Measurements from ENCODE around the gene MSH6. TPM values are rescaled to one million over a fixed set of nuclear protein-coding genes. Genes with fewer than 3 reads are reported as not detected.

MSH6 gene
- total RNA-seq, 1 donor: 82.5 TPM

DNA sequence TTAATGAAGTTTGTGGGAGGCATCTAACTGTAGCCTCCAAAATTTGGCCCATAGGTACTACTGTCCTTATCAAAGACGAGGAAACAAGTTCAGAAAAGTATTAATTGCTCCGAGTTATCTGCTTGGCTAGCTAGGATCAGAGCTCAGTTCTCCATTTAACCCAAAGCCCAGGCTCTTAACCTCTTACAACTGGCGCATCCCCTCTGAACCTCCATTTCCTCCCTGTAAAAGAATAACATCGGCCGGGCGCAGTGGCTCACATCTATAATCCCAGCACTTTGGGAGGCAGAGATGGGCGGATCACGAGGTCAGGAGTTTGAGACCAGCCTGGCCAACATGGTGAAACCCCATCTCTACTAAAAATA is 3.5 kb upstream of the MSH6 start:
- no peak overlapping the region for H3K4me3 ChIP-seq (ENCODE audit: low read depth, low read length)
- no peak for DNase-seq (ENCODE audit: low read depth)
- TF ChIP-seq, protein P1, sequence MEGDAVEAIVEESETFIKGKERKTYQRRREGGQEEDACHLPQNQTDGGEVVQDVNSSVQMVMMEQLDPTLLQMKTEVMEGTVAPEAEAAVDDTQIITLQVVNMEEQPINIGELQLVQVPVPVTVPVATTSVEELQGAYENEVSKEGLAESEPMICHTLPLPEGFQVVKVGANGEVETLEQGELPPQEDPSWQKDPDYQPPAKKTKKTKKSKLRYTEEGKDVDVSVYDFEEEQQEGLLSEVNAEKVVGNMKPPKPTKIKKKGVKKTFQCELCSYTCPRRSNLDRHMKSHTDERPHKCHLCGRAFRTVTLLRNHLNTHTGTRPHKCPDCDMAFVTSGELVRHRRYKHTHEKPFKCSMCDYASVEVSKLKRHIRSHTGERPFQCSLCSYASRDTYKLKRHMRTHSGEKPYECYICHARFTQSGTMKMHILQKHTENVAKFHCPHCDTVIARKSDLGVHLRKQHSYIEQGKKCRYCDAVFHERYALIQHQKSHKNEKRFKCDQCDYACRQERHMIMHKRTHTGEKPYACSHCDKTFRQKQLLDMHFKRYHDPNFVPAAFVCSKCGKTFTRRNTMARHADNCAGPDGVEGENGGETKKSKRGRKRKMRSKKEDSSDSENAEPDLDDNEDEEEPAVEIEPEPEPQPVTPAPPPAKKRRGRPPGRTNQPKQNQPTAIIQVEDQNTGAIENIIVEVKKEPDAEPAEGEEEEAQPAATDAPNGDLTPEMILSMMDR (IDR thresholded peaks at IDR 0.05; ENCODE audit: insufficient read depth, low read length): no peak

GRCh38 chr2:47782381-47782670 is 619 bp upstream of the MSH6 start:
- no peak for DNase-seq (ENCODE audit: low read depth)
- TF ChIP-seq, protein P1 (IDR thresholded peaks at IDR 0.05; ENCODE audit: insufficient read depth, low read length): no peak
- peak overlapping the region; percentile 76 for H3K4me3 ChIP-seq (ENCODE audit: low read depth, low read length)

GRCh38 chr2:47783486-47784351 is 774 bp downstream of the MSH6 start:
- TF ChIP-seq, protein P1 (IDR thresholded peaks at IDR 0.05; ENCODE audit: insufficient read depth, low read length): no peak
- H3K4me3 ChIP-seq (ENCODE audit: low read depth, low read length): peak overlapping the region; percentile 87
- peak; percentile 17 for DNase-seq (ENCODE audit: low read depth)

DNA sequence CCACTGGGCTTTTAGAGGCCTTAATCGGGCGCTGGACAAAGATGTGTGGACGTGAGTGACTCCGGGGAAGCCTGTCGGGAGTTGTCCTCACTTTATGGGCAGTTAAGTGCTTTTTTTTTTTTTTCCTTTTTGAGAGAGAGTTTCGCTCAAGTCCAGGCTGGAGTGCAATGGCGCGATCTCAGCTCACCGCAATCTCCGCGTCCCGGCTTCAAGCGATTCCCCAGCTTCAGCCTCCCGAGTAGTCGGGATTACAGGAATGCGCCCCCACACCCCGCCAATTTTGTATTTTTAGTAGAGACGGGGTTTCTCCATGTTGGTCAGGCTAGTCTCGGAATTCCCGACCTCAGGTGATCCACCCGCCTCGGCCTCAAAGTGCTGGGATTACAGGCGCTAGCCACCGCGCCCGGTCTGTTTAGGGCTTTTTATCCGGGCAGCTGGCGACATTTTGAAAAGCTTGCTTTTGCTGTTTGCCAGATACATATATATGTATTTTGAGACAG is 1.5 kb downstream of the MSH6 start:
- H3K4me3 ChIP-seq (ENCODE audit: low read depth, low read length): peak overlapping the region; percentile 87
- TF ChIP-seq, protein P1 (IDR thresholded peaks at IDR 0.05; ENCODE audit: insufficient read depth, low read length): no peak
- DNase-seq (ENCODE audit: low read depth): peak; percentile 24

DNA sequence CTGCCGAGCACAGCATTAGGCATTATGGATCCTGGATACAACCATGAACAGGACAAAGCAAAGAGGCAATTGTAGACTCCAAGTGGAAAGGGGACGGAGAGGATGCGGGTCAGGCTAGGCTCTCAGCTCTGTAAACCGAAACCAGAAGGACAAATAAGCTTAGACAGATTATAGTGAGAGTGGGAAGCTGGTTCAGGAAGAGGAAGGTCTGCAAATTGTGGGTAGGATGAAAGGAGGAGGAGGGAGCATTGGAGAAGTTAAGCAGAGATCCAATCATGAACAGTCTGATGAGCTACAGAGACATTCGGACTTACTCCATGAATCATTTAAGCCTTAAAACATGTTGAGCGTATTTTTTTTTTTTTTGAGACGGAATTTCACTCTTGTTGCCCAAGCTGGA is 3.0 kb downstream of the MSH6 start:
- DNase-seq (ENCODE audit: low read depth): no peak
- TF ChIP-seq, protein P1 (IDR thresholded peaks at IDR 0.05; ENCODE audit: insufficient read depth, low read length): no peak
- H3K4me3 ChIP-seq (ENCODE audit: low read depth, low read length): no peak overlapping the region

GRCh38 chr2:47796090-47796697 is 13.2 kb downstream of the MSH6 start:
- no peak for DNase-seq (ENCODE audit: low read depth)
- H3K4me3 ChIP-seq (ENCODE audit: low read depth, low read length): no peak overlapping the region
- TF ChIP-seq, protein P1 (IDR thresholded peaks at IDR 0.05; ENCODE audit: insufficient read depth, low read length): no peak
